HG03060 (cell line): ENCODE results near the gene ELN.

Experiments
- ATAC-seq: cut with Tn5 transposase; IDR thresholded peaks from one replicate; pipeline ENCODE4 v1.9.1; 2021; ENCODE audit warnings: low read depth, moderate number of reproducible peaks; ENCODE audit not compliant: unreplicated experiment

ELN gene

GRCh38 chr7:74022507-74022906 lies 5.5 kb upstream of the ELN start:
- ATAC-seq, result no peak

GRCh38 chr7:74023092-74023536 lies 4.9 kb upstream of the ELN start:
- no peak for ATAC-seq

DNA sequence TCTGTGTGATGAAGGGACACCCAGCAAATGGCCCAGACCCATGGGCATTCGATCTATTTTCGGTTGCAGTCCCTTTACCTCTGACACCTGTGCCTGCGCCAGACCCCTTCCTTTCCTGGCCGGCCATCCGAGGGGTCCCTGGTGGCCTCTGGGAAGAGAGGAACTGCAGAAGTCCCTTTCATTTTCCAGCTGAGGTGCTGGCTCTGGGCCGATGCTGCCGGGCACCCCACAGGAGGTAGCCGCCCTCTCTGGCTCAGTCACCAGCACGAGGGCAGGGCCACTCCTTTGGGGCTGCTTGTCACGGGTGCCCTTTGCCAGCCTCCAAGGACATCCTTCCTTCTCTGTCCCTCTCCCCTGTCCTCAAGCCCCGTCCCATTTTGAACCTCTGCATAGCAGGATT lies 4.2 kb upstream of the ELN start:
- ATAC-seq, result no peak

- no peak for ATAC-seq
Measured at GRCh38 chr7:74025146-74025545, 2.8 kb upstream of the ELN start.

- no peak for ATAC-seq
Measured at GRCh38 chr7:74025730-74026129, 2.2 kb upstream of the ELN start.

- ATAC-seq, result no peak
Measured at GRCh38 chr7:74026406-74026902, 1.5 kb upstream of the ELN start.

DNA sequence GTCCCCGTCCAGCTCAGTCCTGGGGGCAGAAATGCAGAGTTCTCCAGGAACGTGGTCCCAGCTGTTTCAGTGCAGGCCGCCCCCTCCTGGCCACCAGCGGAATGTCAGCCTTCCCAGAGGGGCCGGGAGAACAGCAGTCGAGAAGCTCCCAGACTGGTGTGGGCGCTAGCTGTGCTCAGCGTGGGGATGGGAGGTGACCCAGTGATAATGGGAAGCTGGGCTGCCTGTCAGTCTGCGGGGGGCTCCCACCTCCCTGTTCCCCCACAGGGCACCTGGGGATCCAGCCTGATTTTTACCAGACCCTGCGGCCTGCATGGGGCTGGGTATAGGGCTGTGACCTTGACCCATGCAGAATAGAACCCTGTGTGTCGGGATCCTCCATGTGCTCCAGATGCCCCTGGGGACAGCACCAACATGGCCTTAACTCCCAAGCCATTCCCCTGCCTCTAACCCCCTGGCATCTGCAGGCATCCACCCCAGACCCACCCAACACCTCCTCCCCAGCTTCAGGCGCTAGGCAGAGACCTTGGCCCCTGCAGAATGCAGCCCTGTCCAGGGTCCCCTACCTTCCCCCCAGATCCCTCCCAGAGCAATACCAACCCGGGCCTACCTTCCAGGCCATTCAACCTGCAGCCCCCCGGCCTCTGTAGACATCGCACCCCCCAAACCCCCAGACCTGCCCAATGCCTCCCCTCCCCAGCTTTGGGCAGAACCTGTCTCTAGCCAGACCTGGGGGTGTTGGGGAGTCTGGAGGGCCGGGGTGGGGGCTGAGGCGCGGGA lies 880 bp upstream of the ELN start:
- no peak for ATAC-seq

GRCh38 chr7:74028321-74028838 lies 407 bp downstream of the ELN start:
- ATAC-seq, result no peak

- ATAC-seq, result no peak
Measured at GRCh38 chr7:74029089-74029785, 1.3 kb downstream of the ELN start.

DNA sequence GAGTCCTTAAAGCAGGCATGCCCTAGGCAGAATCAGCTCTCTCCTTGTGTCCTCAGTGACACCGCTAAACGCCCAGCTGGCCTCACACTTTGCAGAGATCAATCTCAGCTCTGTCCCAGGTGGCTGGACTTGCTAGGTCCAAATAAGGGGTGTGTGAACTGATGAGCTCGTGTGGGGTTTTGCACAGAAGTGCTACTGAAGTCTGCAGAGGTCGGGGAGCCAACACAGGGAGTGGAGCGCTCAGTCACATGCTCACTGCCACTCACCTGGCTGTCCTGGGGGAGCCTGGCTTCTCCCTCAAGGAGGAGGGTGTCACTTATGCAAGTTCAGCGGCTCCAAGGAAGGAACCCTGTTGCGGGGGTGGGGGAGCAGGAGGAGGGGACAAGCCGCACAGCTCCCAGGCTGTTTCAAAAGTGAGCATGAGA lies 2.0 kb downstream of the ELN start:
- no peak for ATAC-seq

DNA sequence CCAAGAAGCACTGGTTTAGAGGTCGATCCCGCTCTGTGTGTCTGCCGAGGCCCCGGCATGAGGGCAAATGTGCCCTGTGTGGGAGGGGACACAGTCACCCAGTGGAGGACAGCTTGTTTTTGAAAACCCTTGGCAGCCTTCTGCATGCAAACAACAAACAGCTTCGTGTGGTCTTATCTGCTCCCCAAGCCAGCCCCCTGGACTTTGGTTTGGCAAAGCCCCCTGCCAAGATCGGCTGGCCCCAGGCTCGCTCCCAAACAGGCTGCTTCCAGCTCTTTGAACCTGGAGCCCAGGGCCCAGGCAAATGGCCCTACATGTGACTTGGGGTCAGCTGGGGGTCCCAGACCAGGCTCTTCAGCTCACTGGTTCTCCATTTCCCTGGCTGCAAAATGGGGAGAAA lies 2.9 kb downstream of the ELN start:
- no peak for ATAC-seq

- ATAC-seq, result no peak
Measured at GRCh38 chr7:74031403-74032190, 3.6 kb downstream of the ELN start.

DNA sequence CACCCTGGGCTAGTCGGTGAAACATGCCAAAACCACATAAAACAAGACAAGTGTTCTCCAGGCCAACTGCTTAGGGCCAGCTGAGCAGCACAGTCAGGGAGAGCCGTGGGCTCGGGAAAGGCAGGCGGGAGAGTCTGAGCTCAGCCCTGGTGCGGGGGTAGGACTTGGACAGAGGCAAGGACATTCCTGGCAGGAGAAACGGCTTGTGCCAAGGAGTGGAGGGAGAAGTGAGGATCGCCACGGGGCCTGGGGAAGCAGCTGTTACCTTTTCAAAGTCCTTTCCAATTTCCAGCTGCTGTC lies 4.2 kb downstream of the ELN start:
- ATAC-seq, result no peak

DNA sequence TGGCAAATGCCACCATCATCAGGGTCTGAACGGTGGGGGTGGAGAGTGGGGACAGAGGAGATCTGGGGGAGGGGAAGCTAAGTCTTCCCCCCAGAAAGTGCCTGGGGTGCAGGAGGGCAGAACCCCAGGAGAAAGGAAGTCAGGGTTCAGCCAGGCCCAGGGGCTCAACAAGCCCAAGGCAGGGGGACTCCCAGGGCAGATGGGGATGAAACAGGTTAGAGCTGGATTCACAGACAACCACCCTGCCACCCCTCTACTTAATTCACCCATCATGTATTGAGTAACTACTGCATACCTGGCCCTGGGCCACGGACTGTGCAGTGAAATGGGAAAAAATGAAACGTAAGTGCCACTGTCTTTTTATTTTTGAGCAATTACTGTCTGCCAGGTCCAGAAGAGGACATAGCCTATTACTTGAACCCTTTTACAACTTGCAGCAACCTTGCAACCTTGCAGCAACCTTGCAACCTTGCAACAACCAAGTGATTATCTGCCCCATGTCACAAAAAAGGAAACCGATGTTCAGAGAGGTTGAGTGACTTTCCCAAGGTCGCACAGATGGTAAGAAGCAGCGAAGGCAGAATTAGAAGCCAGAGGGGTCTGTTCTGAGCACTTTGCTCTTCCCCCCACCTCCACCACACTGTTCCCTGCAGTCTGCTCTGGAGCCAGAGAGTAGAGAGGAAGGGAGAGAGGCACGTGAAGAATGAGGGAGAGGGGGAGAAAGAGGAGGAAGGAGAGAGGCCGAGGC lies 4.8 kb downstream of the ELN start:
- ATAC-seq, result no peak

DNA sequence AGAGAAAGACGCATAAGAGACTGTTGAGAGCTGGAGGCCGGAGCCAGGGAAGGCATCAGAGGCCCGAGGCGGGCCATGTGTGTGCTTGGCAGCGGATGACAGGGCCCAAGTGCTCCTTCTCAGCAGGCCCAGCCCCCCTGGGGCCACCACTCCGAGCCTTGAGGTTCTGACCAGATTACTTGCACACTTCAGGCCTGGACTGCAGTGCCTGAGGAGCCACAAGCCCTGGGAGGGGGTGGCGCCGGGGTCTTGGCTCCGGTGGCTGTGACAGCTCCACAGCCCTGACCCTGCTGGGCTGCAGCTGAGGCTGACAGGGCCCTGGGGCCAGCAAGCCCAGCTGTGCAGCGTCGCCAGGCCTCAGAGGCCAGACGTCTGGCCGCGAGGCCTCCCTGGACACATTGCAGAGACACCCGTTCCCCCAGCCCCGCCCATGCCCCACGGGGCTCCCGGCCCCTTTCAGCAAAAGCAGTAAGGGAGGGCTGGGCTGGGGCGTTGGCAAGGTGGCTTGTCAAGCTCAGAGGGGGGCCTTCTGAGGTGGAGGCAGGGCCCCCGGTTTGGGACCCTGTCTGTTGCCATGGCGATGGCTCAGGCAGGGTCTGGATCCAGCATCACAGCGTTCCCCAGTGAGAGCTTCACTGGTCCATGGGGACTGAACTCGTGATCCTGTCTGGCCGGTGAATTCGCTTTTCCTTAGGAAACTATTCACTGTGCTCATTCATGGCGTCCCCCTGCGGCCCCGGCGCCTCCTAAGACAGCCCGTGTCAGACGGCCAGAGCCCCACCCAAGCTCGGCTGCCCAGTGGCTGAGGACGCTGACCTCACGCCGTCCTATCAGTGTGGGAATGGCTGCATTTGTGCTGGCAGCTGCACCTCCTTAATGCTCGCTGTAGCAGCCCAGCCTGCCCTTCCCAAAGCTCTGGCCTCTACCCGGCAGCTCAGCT lies 5.7 kb downstream of the ELN start:
- no peak for ATAC-seq

GRCh38 chr7:74037609-74038008 lies 9.6 kb downstream of the ELN start:
- no peak for ATAC-seq

GRCh38 chr7:74038194-74038961 lies 10.4 kb downstream of the ELN start:
- ATAC-seq, result no peak

- no peak for ATAC-seq
Measured at GRCh38 chr7:74039337-74039736, 11.4 kb downstream of the ELN start.
